ENCODE data around the gene NAA80. TPM values are rescaled to one million over a fixed set of nuclear protein-coding genes. Genes with fewer than 3 reads are reported as not detected.

Gene NAA80
- total and polyA plus RNA-seq, 2 of the 13 experiments (the other 11 are each of a cell fraction or from before 2014, with no cell fraction given): 3.4 to 8.7 TPM

DNA sequence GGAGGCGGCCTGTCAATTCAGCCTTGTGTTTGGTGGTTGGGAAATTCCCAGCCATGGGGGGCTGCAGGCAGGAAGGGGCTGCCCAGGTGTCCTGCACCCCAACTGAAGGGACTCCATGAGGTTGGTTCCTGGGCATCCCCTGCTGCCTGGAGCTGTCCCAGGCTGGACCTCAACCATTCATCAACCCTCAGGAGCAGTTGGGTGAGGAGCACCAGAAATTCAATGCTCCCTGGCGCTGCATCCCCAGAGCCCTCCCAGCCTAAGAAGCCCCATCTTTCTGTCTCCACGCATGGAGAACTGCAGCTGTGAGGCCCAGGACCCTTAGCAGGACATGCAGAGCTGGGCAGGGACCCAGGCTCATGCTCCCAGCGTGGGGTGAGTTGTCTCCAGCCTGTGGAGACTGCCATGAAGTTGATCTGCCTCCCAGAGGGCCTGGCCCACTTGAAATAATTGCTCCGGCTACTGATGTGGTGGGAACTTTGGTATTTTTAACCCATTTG is 38.2 kb downstream of the NAA80 start (continued):
- TF ChIP-seq GABPA (IDR thresholded peaks at IDR 0.05; ENCODE audit: low read depth, low read length) (no peak), GABPA (CRISPR knock-in tag; IDR thresholded peaks at IDR 0.05; ENCODE audit: low read depth) (0 out of 2 replicates have a peak, but pooled peaks have one; percentile 7), MXI1 (IDR thresholded peaks at IDR 0.05; ENCODE audit: borderline replicate concordance, low read depth, low read length) (no peak), RBM22 (optimal IDR thresholded peaks at IDR 0.05; ENCODE audit: low read length) (peak; percentile 78), AGO2 (optimal IDR thresholded peaks at IDR 0.05; ENCODE audit: low read depth, low read length) (peak; percentile 13), ZNF263 (CRISPR knock-in tag; IDR thresholded peaks at IDR 0.05) (peak; percentile 64; the same call in 1 of the 2 replicates), FOXA1 (IDR thresholded peaks at IDR 0.05) (no peak), FOXA1 (CRISPR knock-in tag; IDR thresholded peaks at IDR 0.05) (0 out of 2 replicates have a peak, but pooled peaks have one; percentile 7), KDM6A (CRISPR knock-in tag; IDR thresholded peaks at IDR 0.05; ENCODE audit: low read depth) (0 out of 2 replicates have a peak, but pooled peaks have one; percentile 5), REPIN1 (CRISPR knock-in tag; IDR thresholded peaks at IDR 0.05; ENCODE audit: borderline replicate concordance, low read depth) (no peak)
- TF ChIP-seq, protein P1, sequence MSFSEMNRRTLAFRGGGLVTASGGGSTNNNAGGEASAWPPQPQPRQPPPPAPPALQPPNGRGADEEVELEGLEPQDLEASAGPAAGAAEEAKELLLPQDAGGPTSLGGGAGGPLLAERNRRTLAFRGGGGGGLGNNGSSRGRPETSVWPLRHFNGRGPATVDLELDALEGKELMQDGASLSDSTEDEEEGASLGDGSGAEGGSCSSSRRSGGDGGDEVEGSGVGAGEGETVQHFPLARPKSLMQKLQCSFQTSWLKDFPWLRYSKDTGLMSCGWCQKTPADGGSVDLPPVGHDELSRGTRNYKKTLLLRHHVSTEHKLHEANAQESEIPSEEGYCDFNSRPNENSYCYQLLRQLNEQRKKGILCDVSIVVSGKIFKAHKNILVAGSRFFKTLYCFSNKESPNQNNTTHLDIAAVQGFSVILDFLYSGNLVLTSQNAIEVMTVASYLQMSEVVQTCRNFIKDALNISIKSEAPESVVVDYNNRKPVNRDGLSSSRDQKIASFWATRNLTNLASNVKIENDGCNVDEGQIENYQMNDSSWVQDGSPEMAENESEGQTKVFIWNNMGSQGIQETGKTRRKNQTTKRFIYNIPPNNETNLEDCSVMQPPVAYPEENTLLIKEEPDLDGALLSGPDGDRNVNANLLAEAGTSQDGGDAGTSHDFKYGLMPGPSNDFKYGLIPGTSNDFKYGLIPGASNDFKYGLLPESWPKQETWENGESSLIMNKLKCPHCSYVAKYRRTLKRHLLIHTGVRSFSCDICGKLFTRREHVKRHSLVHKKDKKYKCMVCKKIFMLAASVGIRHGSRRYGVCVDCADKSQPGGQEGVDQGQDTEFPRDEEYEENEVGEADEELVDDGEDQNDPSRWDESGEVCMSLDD (CRISPR knock-in tag; IDR thresholded peaks at IDR 0.05; ENCODE audit: borderline replicate concordance): peak; percentile 83; the same call in 1 of the 2 replicates
- TF ChIP-seq, protein P2, sequence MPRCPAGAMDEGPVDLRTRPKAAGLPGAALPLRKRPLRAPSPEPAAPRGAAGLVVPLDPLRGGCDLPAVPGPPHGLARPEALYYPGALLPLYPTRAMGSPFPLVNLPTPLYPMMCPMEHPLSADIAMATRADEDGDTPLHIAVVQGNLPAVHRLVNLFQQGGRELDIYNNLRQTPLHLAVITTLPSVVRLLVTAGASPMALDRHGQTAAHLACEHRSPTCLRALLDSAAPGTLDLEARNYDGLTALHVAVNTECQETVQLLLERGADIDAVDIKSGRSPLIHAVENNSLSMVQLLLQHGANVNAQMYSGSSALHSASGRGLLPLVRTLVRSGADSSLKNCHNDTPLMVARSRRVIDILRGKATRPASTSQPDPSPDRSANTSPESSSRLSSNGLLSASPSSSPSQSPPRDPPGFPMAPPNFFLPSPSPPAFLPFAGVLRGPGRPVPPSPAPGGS (CRISPR knock-in tag; IDR thresholded peaks at IDR 0.05): 0 out of 2 replicates have a peak, but pooled peaks have one; percentile 9
- TF ChIP-seq, protein P3, sequence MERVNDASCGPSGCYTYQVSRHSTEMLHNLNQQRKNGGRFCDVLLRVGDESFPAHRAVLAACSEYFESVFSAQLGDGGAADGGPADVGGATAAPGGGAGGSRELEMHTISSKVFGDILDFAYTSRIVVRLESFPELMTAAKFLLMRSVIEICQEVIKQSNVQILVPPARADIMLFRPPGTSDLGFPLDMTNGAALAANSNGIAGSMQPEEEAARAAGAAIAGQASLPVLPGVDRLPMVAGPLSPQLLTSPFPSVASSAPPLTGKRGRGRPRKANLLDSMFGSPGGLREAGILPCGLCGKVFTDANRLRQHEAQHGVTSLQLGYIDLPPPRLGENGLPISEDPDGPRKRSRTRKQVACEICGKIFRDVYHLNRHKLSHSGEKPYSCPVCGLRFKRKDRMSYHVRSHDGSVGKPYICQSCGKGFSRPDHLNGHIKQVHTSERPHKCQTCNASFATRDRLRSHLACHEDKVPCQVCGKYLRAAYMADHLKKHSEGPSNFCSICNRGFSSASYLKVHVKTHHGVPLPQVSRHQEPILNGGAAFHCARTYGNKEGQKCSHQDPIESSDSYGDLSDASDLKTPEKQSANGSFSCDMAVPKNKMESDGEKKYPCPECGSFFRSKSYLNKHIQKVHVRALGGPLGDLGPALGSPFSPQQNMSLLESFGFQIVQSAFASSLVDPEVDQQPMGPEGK (CRISPR knock-in tag; IDR thresholded peaks at IDR 0.05): peak; percentile 73
- TF ChIP-seq, protein P4, sequence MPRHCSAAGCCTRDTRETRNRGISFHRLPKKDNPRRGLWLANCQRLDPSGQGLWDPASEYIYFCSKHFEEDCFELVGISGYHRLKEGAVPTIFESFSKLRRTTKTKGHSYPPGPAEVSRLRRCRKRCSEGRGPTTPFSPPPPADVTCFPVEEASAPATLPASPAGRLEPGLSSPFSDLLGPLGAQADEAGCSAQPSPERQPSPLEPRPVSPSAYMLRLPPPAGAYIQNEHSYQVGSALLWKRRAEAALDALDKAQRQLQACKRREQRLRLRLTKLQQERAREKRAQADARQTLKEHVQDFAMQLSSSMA (CRISPR knock-in tag; IDR thresholded peaks at IDR 0.05): 0 out of 2 replicates have a peak, but pooled peaks have one; percentile 42
